PC-3 (cell line): ENCODE measurements around the gene FBXL15.

Source experiments
- CTCF ChIP-seq: fragments of 300-600 bp; sonication (generic); conservative IDR thresholded peaks from 2 replicates; pipeline ENCODE4 v1.5.1; 2017; ENCODE audit warnings: antibody characterized with exemption, low read depth, mild to moderate bottlenecking, low read length
- EZH2 ChIP-seq: fragments of 300-600 bp; sonication (generic); IDR thresholded peaks from one replicate; pipeline ENCODE4 v1.6.1; 2017; ENCODE audit warnings: antibody characterized with exemption, mild to moderate bottlenecking, low read length; ENCODE audit not compliant: unreplicated experiment
- EZH2phosphoT487 ChIP-seq: fragments of 300-600 bp; sonication (generic); IDR thresholded peaks from 2 replicates; pipeline ENCODE4 v1.6.1; 2018; ENCODE audit warnings: mild to moderate bottlenecking, antibody characterized with exemption, low read length, borderline replicate concordance

- no peak for TF ChIP-seq CTCF
- no peak for TF ChIP-seq EZH2
- no peak for TF ChIP-seq EZH2phosphoT487
Observed at GRCh38 chr10:102468683-102469082, 48.0 kb downstream of the FBXL15 start.
